ENCODE data around the gene PDCD4.

PDCD4 gene

GRCh38 chr10:110923856-110924493 lies 52.2 kb downstream of the PDCD4 start:
- no peak for TF ChIP-seq CTCF (conservative IDR thresholded peaks at IDR 0.05; ENCODE audit: low read depth)
- DNase-seq (ENCODE audit: low spot score): no peak
- POLR2A ChIA-PET (ENCODE audit: low non-redundant PET): no interaction called here

DNA sequence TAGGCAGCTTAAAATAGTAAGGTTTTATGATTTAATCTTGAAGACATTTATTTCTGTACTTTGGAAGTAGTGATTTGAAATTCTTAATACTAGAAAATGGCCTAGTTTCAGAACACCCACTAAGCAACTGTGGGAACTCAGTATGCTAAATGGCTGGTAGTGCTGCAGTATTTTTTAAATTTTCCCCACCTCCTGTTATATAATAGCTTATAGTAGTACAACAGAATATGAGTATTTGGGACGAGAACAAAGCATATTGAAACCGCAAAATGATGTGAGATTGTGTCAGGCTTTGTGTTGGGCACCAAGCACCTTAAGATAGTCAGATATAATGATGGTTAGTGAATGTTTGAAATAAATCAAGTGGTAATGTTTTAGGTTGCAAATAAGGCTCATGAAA lies 55.7 kb downstream of the PDCD4 start:
- ChIA-PET POLR2A (ENCODE audit: low non-redundant PET) (no interaction called here), CTCF (no interaction called here)
- no peak for TF ChIP-seq CTCF (conservative IDR thresholded peaks at IDR 0.05; ENCODE audit: low read depth)
- DNase-seq (ENCODE audit: low spot score): no peak
- H3K27ac ChIP-seq: no peak overlapping the region

More at GRCh38 chr10:110923856-110924493, 52.2 kb downstream of the PDCD4 start:
- no peak overlapping the region for H3K27ac ChIP-seq
- CTCF ChIA-PET: no interaction called here

DNA sequence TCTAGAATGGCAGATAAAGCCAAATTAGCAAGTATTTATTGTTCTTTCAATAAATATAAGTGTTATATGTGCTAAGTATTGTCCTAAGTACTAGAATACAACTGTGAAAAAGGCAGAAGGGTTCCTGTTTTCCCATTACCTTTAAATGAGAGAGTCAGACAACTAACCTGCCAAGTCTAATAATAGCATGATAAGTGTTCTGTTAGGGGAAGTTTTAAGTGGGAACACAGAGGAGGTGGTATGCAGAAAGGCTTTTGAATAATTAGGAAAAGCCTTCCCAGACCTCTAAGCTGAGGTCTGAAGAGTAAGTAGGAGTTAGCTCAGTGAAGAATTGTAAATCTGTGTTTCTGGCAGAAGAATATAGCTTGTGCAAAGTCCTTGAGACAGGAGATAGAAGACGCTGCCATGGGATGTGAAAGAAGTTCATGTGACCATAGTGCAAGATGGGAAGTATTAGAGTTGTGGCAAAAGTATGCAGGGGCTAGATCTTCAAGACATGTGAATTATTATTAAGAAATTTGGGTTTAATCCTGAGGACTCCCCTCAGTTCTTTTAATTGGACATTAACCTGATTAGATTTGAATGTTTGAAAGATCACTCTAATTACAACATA lies 60.1 kb downstream of the PDCD4 start:
- POLR2A ChIA-PET (ENCODE audit: low non-redundant PET): no interaction called here
- TF ChIP-seq CTCF (conservative IDR thresholded peaks at IDR 0.05; ENCODE audit: low read depth): no peak
- H3K27ac ChIP-seq: no peak overlapping the region
- DNase-seq (ENCODE audit: low spot score): no peak
- CTCF ChIA-PET: no interaction called here

- no peak for TF ChIP-seq CTCF (conservative IDR thresholded peaks at IDR 0.05; ENCODE audit: low read depth)
- CTCF ChIA-PET: no interaction called here
- POLR2A ChIA-PET (ENCODE audit: low non-redundant PET): no interaction called here
- DNase-seq (ENCODE audit: low spot score): peak; percentile 29
- H3K27ac ChIP-seq: no peak overlapping the region
Measured at GRCh38 chr10:110932505-110933180, 60.9 kb downstream of the PDCD4 start.

DNA sequence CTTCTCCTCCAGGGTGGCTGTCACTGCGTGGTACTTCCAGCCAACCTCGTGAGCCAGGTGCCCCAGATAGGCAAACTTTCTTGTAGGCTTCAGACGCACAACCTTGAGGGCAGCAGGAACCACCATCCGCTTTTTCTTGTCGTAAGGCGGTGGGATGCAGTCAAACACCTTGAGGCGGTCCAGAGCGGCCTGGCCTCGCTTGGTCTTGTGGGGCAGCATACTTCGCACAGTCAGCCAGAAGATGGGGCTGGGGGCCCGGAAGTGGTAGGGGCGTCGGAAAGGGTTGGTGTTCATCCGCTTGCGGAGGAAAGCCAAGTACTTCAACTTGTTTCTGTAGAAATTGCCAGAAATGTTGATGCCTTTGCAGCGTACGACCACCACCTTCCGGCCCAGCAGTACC lies 65.0 kb downstream of the PDCD4 start:
- CTCF ChIA-PET: no interaction called here
- POLR2A ChIA-PET (ENCODE audit: low non-redundant PET): no interaction called here
- no peak for TF ChIP-seq CTCF (conservative IDR thresholded peaks at IDR 0.05; ENCODE audit: low read depth)

GRCh38 chr10:110939419-110939818 lies 67.7 kb downstream of the PDCD4 start:
- ChIA-PET POLR2A (ENCODE audit: low non-redundant PET) (no interaction called here), CTCF (interaction anchor here (0.6 kb wide), 1 partner anchor 15 kb away, joined by 4 read pairs; no protein-coding TSS in a partner anchor)
- no peak for TF ChIP-seq CTCF (conservative IDR thresholded peaks at IDR 0.05; ENCODE audit: low read depth)

More for the DNA sequence above, 65.0 kb downstream of the PDCD4 start:
- no peak for DNase-seq (ENCODE audit: low spot score)
- no peak overlapping the region for H3K27ac ChIP-seq

More at GRCh38 chr10:110939419-110939818, 67.7 kb downstream of the PDCD4 start:
- H3K27ac ChIP-seq: no peak overlapping the region
- no peak for DNase-seq (ENCODE audit: low spot score)
